Esophagus muscularis mucosa (tissue), 4 donors: ENCODE data around the gene ZFR. TPM values are rescaled to one million over a fixed set of nuclear protein-coding genes. Genes with fewer than 3 reads are reported as not detected.

Experiments used
- DNase-seq: peaks from one replicate; pipeline ENCODE4 v3.0.0-alpha.2; 2017; ENCODE audit errors: extremely low spot score
- H3K27ac ChIP-seq, 4 donors: fragments of 200-600 bp; sonication (generic); replicated peaks in 1 of 4; 1 replicate in 3 of 4; 2 replicates in 1 of 4; pipeline ENCODE4 v1.5.1; 2016 to 2019; ENCODE audit warnings: mild to moderate bottlenecking in 1 of 4
- H3K27me3 ChIP-seq, 4 donors: fragments of 200-600 bp; sonication (generic); one replicate each; pipeline versions ENCODE4 v1.5.1 to v1.6.0; 2016 to 2019
- H3K36me3 ChIP-seq, 4 donors: fragments of 200-600 bp; sonication (generic); one replicate each; pipeline ENCODE4 v1.5.1; 2016 to 2019
- H3K4me1 ChIP-seq, 4 donors: fragments of 200-600 bp; sonication (generic); one replicate each; pipeline ENCODE4 v1.5.1; 2016 to 2019
- H3K4me3 ChIP-seq, 4 donors: fragments of 200-600 bp; sonication (generic); 1 replicate in 2 of 4; 2 replicates in 2 of 4; pipeline ENCODE4 v1.5.1; 2016 to 2019; ENCODE audit warnings: mild to moderate bottlenecking in 4 of 4, moderate library complexity in 1 of 4
- H3K9me3 ChIP-seq, 4 donors: fragments of 200-600 bp; sonication (generic); 1 replicate in 3 of 4; 2 replicates in 1 of 4; pipeline ENCODE4 v1.5.1; 2016 to 2019
- CTCF ChIP-seq, 3 experiments: fragments of 200-600 bp in 2 of 3; fragments of 450-650 bp in 1 of 3; sonication (generic) in 2 of 3; IDR thresholded peaks; one replicate each; pipeline ENCODE4 v1.5.1; 2017 to 2019; ENCODE audit warnings: antibody characterized with exemption in 3 of 3, mild to moderate bottlenecking in 2 of 3, moderate library complexity in 1 of 3
- EP300 ChIP-seq: sonication (generic); formaldehyde crosslinking; IDR thresholded peaks from one replicate; pipeline ENCODE4 v1.6.1; 2017; ENCODE audit warnings: antibody characterized with exemption
- POLR2A ChIP-seq: fragments of 450-650 bp; IDR thresholded peaks from one replicate; pipeline ENCODE4 v1.6.1; 2017; ENCODE audit warnings: antibody characterized with exemption, moderate library complexity, mild to moderate bottlenecking, low read depth
- POLR2AphosphoS5 ChIP-seq, 2 donors: sonication (generic); formaldehyde crosslinking; IDR thresholded peaks; one replicate each; pipeline ENCODE4 v1.6.1; 2017; ENCODE audit warnings: antibody characterized with exemption in 2 of 2
- WGBS: methylation state at CpG from one replicate; pipeline ENCODE4 v1.1.5; 2018; 5-methylcytosine and 5-hydroxymethylcytosine counted together
- intact Hi-C: fragments of 100-400 bp; cut with DNase I; formaldehyde crosslinking; loops from one replicate; pipeline ENCODE4 v1.15.1; 2023
- total RNA-seq, 4 donors: library from RNA; depleted of rRNA; stranded (reverse); fragments of >200 nt; gene quantifications; one replicate each; pipeline versions ENCODE4 v1.1.0 to v1.2.1, GENCODE V29; 2016

ZFR gene
- total RNA-seq, 4 donors from 2014 or later = 83.2 to 106 (median 92.4) TPM

- no peak for TF ChIP-seq EP300
- TF ChIP-seq CTCF (IDR thresholded peaks at IDR 0.05) = no peak
- no peak for TF ChIP-seq POLR2A
- no peak for TF ChIP-seq POLR2AphosphoS5 (IDR thresholded peaks at IDR 0.05)
- DNase-seq = no peak
- no peak overlapping the region for H3K27ac ChIP-seq
- H3K9me3 ChIP-seq = no peaks in the 10 kb centered on the region
- intact Hi-C loops = no loop called here
- no peaks in the 10 kb centered on the region for H3K27me3 ChIP-seq
- peaks cover 7 to 92% (median 61%) of the 10 kb centered on the region in 4 donors for H3K36me3 ChIP-seq
- H3K4me1 ChIP-seq = no peaks in the 10 kb centered on the region
- H3K4me3 ChIP-seq = no peak overlapping the region
Measured at GRCh38 chr5:32357658-32358057, 86.9 kb downstream of the ZFR start.

- intact Hi-C loops = no loop called here
- Histone ChIP-seq H3K27me3 (no peaks in the 10 kb centered on the region), H3K9me3 (no peaks in the 10 kb centered on the region), H3K4me3 (no peak overlapping the region), H3K27ac (no peak overlapping the region), H3K36me3 (peaks cover 7 to 72% (median 47%) of the 10 kb centered on the region in 4 donors), H3K4me1 (no peaks in the 10 kb centered on the region)
- DNase-seq = no peak
- 75% methylated on average over 4 of the region's 4 CpGs for WGBS
- no peak for TF ChIP-seq EP300
- TF ChIP-seq POLR2AphosphoS5 (IDR thresholded peaks at IDR 0.05) = no peak
- no peak for TF ChIP-seq CTCF (IDR thresholded peaks at IDR 0.05)
- no peak for TF ChIP-seq POLR2A
Measured at GRCh38 chr5:32355686-32356085, 88.9 kb downstream of the ZFR start.

GRCh38 chr5:32353420-32353819 lies 91.1 kb downstream of the ZFR start:
- Histone ChIP-seq H3K4me1 (no peaks in the 10 kb centered on the region), H3K36me3 (peaks cover 7 to 52% (median 34%) of the 10 kb centered on the region in 4 donors), H3K27me3 (no peaks in the 10 kb centered on the region), H3K27ac (no peak overlapping the region), H3K4me3 (no peak overlapping the region), H3K9me3 (no peaks in the 10 kb centered on the region)
- no peak for DNase-seq
- 93% methylated on average over 9 of the region's 9 CpGs for WGBS
- no peak for TF ChIP-seq POLR2AphosphoS5 (IDR thresholded peaks at IDR 0.05)
- no peak for TF ChIP-seq EP300
- no peak for TF ChIP-seq CTCF (IDR thresholded peaks at IDR 0.05)
- TF ChIP-seq POLR2A = no peak
- intact Hi-C loops = no loop called here

- H3K9me3 ChIP-seq = no peaks in the 10 kb centered on the region
- TF ChIP-seq CTCF (IDR thresholded peaks at IDR 0.05) = no peak
- TF ChIP-seq EP300 = no peak
- no peak for TF ChIP-seq POLR2AphosphoS5 (IDR thresholded peaks at IDR 0.05)
- no peak for TF ChIP-seq POLR2A
- no peak overlapping the region for H3K27ac ChIP-seq
- no peaks in the 10 kb centered on the region for H3K27me3 ChIP-seq
- no peak overlapping the region for H3K4me3 ChIP-seq
- H3K36me3 ChIP-seq = peaks cover 7 to 44% (median 28%) of the 10 kb centered on the region in 4 donors
- no peaks in the 10 kb centered on the region for H3K4me1 ChIP-seq
- intact Hi-C loops = no loop called here
- no peak for DNase-seq
- WGBS = 96% methylated on average over 7 of the region's 8 CpGs
Measured at GRCh38 chr5:32352685-32353084, 91.9 kb downstream of the ZFR start.

GRCh38 chr5:32346869-32347268 lies 97.7 kb downstream of the ZFR start:
- H3K9me3 ChIP-seq = no peaks in the 10 kb centered on the region
- H3K27me3 ChIP-seq = no peaks in the 10 kb centered on the region
- intact Hi-C loops = no loop called here
- no peaks in the 10 kb centered on the region for H3K4me1 ChIP-seq
- TF ChIP-seq EP300 = no peak
- TF ChIP-seq CTCF (IDR thresholded peaks at IDR 0.05) = no peak
- no peak for TF ChIP-seq POLR2AphosphoS5 (IDR thresholded peaks at IDR 0.05)
- TF ChIP-seq POLR2A = no peak
- H3K4me3 ChIP-seq = no peak overlapping the region
- no peak overlapping the region for H3K27ac ChIP-seq
- no peak for DNase-seq
- WGBS = 72% methylated on average over 2 of the region's 2 CpGs
- H3K36me3 ChIP-seq = no peaks in the 10 kb centered on the region
